ACC112 (cell line): ENCODE results near the gene LDAH.
"Not testable (repeated sequence)": the region's sequence is repeated elsewhere in the genome, so short reads cannot be mapped to it uniquely, and the experiment has no call there.

Experiments
- H2AFZ ChIP-seq: fragments of 200-600 bp; sonication (generic); one replicate; pipeline ENCODE4 v1.6.0; 2017; ENCODE audit warnings: antibody characterized with exemption, low read length; ENCODE audit not compliant: unreplicated experiment
- H3K27ac ChIP-seq: fragments of 200-600 bp; sonication (generic); 2 replicates; pipeline ENCODE4 v1.5.1; 2014; ENCODE audit warnings: low read depth, mild to moderate bottlenecking, antibody characterized with exemption, low read length, moderate library complexity
- H3K27me3 ChIP-seq: fragments of 200-600 bp; sonication (generic); 2 replicates; pipeline ENCODE4 v1.6.1; 2014; ENCODE audit warnings: mild to moderate bottlenecking, antibody characterized with exemption, low read length, moderate library complexity, mixed read lengths; ENCODE audit not compliant: insufficient read depth
- H3K36me3 ChIP-seq: fragments of 200-600 bp; sonication (generic); 2 replicates; pipeline ENCODE4 v1.6.1; 2016; ENCODE audit warnings: mild to moderate bottlenecking, antibody characterized with exemption, low read length, moderate library complexity, mixed read lengths; ENCODE audit not compliant: insufficient read depth
- H3K4me1 ChIP-seq: fragments of 200-600 bp; sonication (generic); one replicate; pipeline ENCODE4 v1.6.1; 2016; ENCODE audit warnings: low read length, mixed read lengths; ENCODE audit not compliant: insufficient read depth, unreplicated experiment, control insufficient read depth
- H3K4me3 ChIP-seq: fragments of 200-600 bp; sonication (generic); 2 replicates; pipeline ENCODE4 v1.5.1; 2014; ENCODE audit warnings: mild to moderate bottlenecking, low read depth, low read length
- H3K79me2 ChIP-seq: fragments of 200-600 bp; sonication (generic); one replicate; pipeline ENCODE4 v1.6.0; 2016; ENCODE audit warnings: low read length; ENCODE audit not compliant: control insufficient read depth, unreplicated experiment, insufficient read depth

Gene LDAH

DNA sequence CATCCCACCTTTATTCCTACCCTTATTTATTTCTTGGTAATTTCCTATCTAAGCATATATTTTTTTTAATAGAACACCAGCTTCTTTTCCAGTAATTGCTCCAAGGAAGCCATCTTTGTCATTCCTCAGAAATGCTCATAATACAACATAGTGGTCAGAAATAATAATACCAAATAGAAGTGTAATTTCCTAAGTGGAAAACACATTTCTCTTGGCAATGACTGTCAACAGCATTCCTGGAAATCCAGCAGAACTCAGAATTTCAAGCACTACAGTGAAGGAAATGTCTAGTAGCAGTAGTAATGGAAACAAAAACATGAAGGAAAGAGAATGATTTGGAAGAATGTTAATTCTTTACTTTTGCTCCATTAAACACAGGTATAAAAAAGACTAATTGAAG is 99.4 kb downstream of the LDAH start:
- no peak overlapping the region for H3K4me3 ChIP-seq
- peaks cover 7% of the 10 kb centered on the region; the same call in 1 of the 2 replicates for H3K36me3 ChIP-seq
- no peaks in the 10 kb centered on the region for H3K79me2 ChIP-seq
- no peaks in the 10 kb centered on the region for H3K4me1 ChIP-seq
- no peak overlapping the region for H2AFZ ChIP-seq
- H3K27ac ChIP-seq, result no peak overlapping the region
- no peaks in the 10 kb centered on the region for H3K27me3 ChIP-seq

DNA sequence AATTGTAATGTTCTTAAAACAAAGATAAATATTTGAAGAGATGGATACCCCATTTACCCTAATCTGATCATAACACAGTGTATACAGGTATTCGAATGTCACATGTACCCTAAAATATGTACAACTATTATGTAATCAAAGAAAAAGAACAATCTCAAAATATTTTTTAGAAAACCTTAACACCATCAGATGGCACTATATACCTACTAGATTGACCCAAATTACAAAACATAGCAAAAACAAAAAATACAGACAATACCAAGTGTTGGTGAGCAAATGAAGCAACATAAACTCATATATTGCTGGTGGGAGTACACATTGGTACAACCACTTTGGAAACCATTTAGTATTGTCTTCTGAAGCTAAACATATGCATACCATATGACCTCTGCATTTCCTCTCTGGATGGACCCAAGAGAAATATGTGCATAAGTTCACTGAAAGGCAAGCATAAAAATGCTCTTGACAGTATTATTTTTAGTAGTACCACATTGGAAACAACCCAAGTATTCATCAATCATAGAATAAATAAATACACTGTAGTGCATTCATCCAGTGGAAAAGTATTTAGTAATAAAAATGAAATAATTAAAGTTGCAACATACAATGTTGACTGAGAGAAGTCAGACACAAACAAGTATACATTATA is 100.2 kb downstream of the LDAH start:
- no peaks in the 10 kb centered on the region for H3K27me3 ChIP-seq
- H3K4me3 ChIP-seq, result no peak overlapping the region
- no peaks in the 10 kb centered on the region for H3K79me2 ChIP-seq
- no peak overlapping the region for H2AFZ ChIP-seq
- H3K27ac ChIP-seq, result no peak overlapping the region
- H3K36me3 ChIP-seq, result peaks cover 7% of the 10 kb centered on the region; the same call in 1 of the 2 replicates
- no peaks in the 10 kb centered on the region for H3K4me1 ChIP-seq

DNA sequence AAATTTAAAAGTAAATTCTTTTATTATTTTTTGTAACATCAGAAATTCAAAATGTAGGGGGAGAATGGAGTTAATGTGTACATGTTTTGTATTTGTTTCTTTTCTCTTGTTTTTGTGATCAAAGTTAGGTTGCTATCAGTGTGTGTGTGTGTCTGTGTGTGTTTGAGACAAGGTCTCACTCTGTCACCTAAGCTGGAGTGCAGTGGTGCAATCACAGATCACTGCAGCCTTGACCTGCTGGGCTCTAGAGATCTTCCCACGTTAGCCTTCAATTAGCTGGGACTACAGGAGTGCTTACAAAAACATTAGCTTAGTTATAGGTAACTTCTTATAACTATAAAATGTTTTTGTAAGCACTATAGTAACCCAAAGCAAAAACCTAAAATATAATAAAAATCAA is 105.3 kb downstream of the LDAH start:
- Histone ChIP-seq H3K4me3 (no peak overlapping the region), H3K27ac (no peak overlapping the region), H3K27me3 (no peaks in the 10 kb centered on the region), H3K79me2 (no peaks in the 10 kb centered on the region), H3K4me1 (no peaks in the 10 kb centered on the region), H3K36me3 (no peaks in the 10 kb centered on the region), H2AFZ (no peak overlapping the region)

DNA sequence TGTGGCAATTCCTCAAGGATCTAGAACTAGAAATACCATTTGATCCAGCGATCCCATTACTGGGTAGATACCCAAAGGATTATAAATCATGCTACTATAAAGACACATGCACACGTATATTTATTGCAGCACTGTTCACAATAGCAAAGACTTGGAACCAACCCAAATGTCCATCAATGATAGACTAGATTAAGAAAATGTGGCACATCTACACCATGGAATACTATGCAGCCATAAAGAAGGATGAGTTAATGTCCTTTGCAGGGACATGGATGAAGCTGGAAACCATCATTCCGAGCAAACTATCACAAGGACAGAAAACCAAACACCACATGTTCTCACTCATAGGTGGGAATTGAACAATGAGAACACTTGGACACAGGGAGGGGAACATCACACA is 106.7 kb downstream of the LDAH start:
- not testable (repeated sequence) for H3K27me3 ChIP-seq, H3K79me2 ChIP-seq, H3K4me3 ChIP-seq, H2AFZ ChIP-seq, H3K4me1 ChIP-seq, H3K27ac ChIP-seq, H3K36me3 ChIP-seq

DNA sequence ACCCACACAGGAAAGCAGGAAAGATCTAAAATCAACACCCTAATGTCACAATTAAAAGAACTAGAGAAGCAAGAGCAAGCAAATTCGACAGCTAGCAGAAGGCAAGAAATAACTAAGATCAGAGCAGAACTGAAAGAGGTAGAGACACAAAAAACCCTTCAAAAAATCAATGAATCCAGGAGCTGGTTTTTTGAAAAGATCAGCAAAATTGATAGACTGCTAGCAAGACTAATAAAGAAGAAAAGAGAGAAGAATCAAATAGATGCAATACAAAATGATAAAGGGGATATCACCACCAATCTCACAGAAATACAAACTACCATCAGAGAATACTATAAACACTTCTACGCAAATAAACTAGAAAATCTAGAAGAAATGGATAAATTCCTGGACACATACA is 108.5 kb downstream of the LDAH start:
- not testable (repeated sequence) for H3K27ac ChIP-seq, H3K36me3 ChIP-seq, H3K79me2 ChIP-seq, H3K27me3 ChIP-seq, H3K4me3 ChIP-seq, H3K4me1 ChIP-seq, H2AFZ ChIP-seq

DNA sequence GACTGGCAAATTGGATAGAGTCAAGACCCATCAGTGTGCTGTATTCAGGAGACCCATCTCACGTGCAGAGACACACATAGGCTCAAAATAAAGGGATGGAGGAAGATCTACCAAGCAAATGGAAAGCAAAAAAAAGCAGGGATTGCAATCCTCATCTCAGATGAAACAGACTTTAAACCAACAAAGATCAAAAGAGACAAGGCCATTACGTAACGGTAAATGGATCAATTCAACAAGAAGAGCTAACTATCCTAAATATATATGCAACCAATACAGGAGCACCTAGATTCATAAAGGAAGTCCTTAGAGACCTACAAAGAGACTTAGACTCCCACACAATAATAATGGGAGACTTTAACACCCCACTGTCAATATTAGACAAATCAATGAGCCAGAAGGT is 109.3 kb downstream of the LDAH start:
- H3K4me1 ChIP-seq, H3K27me3 ChIP-seq, H3K36me3 ChIP-seq, H3K79me2 ChIP-seq, H2AFZ ChIP-seq, H3K4me3 ChIP-seq, H3K27ac ChIP-seq: not testable (repeated sequence)

DNA sequence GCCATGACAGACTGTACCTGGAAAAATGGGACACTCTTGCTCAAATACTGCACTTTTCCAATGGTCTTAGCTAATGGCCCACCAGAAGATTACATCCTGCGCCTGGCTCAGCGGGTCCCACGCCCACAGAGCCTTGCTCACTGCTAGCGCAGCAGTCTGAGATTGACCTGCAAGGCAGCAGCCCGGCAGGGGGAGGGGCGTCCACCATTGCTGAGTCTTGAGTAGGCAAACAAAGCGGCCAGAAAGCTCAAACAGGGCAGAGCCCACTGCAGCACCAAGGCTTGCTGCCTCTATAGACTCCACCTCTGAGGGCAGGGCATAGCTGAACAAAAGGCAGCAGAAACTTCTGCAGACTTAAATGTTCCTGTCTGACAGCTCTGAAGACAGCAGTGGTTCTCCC is 111.3 kb downstream of the LDAH start:
- H3K4me3 ChIP-seq, H3K27me3 ChIP-seq, H3K36me3 ChIP-seq, H3K79me2 ChIP-seq, H3K27ac ChIP-seq, H3K4me1 ChIP-seq, H2AFZ ChIP-seq: not testable (repeated sequence)

DNA sequence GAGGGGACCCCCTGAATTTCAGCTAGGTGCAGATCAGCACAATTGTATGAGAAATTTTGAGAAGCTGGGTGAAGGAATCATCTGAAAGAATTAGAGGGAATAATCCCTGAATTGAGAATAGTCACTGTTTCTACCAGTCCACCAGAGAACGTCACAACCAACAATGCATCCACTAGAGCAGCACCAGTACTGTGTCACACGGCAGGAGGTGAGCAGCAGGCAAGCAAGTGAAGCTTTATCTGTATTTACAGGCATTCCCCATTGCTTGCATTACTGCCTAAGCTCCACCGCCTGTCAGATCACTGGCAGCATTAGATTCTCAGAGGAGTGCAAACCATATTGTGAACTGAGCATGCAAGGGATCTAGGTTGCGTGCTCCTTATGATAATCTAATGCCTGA is 115.3 kb downstream of the LDAH start:
- Histone ChIP-seq H3K36me3 (no peaks in the 10 kb centered on the region), H2AFZ (no peak overlapping the region), H3K27ac (no peak overlapping the region), H3K27me3 (no peaks in the 10 kb centered on the region), H3K4me3 (no peak overlapping the region), H3K4me1 (no peaks in the 10 kb centered on the region), H3K79me2 (peaks cover 5% of the 10 kb centered on the region)

DNA sequence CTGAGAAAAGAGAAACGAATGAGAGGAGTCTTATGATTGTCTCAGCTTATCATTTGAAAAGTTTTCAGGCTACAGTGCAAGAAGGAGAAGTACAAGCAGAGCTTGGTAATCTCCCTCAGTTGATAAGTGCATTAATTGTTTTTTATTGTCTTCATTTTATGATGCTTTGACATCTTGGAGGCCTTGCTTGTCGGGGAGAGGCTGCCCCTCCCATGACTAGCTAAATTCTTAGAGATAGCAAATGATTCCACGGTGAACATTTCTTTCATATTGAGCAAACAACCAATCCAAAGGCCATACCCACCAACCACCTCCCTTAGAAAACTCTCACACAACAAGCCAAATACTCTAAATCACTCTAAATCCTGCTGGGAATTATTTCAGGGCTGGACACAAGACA is 116.1 kb downstream of the LDAH start:
- no peaks in the 10 kb centered on the region for H3K36me3 ChIP-seq
- H3K4me1 ChIP-seq, result no peaks in the 10 kb centered on the region
- H3K27me3 ChIP-seq, result no peaks in the 10 kb centered on the region
- H2AFZ ChIP-seq, result no peak overlapping the region
- H3K27ac ChIP-seq, result no peak overlapping the region
- H3K4me3 ChIP-seq, result no peak overlapping the region
- peaks cover 5% of the 10 kb centered on the region for H3K79me2 ChIP-seq

DNA sequence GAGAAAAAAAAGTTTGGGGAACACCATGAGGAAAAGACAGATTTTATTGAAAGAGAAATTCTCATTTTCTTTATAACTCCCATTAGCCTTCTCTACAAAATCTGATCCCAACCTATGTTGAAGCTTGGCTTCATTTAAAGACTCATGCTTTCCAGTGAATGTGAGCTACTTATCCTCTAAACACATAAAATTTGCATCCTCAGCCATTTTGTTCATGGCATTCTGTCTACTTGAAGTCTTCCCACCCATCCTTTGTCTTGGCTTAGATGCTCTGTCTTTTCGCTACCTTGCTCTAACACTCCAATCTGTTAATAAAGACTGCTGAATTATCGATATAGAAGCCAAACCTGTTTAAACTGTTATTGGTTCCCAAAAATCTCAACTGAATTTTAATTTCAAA is 116.7 kb downstream of the LDAH start:
- Histone ChIP-seq H3K4me1 (no peaks in the 10 kb centered on the region), H3K4me3 (no peak overlapping the region), H2AFZ (no peak overlapping the region), H3K27me3 (no peaks in the 10 kb centered on the region), H3K27ac (no peak overlapping the region), H3K36me3 (no peaks in the 10 kb centered on the region), H3K79me2 (peaks cover 5% of the 10 kb centered on the region)

DNA sequence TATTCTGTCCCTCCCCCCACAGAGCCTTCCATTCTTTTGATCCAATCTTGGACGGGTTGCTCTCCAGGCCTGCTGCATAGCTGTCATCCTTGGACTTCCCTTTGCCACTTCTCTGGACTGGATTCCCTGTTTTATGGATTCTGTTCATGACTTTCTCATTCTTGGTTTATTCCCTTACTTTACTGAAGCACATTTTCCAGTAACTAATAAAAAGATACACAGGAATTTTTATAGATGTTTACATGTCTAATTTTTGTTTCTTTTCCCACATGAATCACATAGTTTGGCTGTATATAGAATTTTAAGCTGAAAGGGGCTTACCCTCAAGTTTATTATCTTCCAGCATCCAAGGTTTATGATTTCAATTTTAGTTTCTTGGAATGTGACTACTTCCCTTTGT is 118.0 kb downstream of the LDAH start:
- Histone ChIP-seq H3K4me3 (no peak overlapping the region), H3K27ac (no peak overlapping the region), H3K79me2 (peaks cover 5% of the 10 kb centered on the region), H3K27me3 (no peaks in the 10 kb centered on the region), H2AFZ (no peak overlapping the region), H3K4me1 (peaks cover under 1% of the 10 kb centered on the region), H3K36me3 (no peaks in the 10 kb centered on the region)
